ENCODE measurements around the gene PIGW. TPM values are rescaled to one million over a fixed set of nuclear protein-coding genes. Genes with fewer than 3 reads are reported as not detected.

The PIGW gene
- total and polyA plus RNA-seq, 2 of the 8 experiments (the other 6 are each of a cell fraction or from before 2014, with no cell fraction given) = 12.1 to 28.9 TPM

- Histone ChIP-seq H3K79me1 (ENCODE audit: low read depth, low read length) (no peaks in the 10 kb centered on the region), H2AK5ac (ENCODE audit: low read depth, low read length) (no peak overlapping the region), H2BK120ac (replicated peaks; ENCODE audit: low read depth, low read length) (no peak overlapping the region), H3K27me3 (replicated peaks in 1 of 4; ENCODE audit: control insufficient read depth in 3 of 4, extremely low read depth in 1 of 4, insufficient read depth in 3 of 4, low read length in 3 of 4) (no peaks in the 10 kb centered on the region), H2BK5ac (ENCODE audit: low read depth, low read length) (no peak overlapping the region), H3K9me3 (ENCODE audit: insufficient read depth in 2 of 2, low read depth in 1 of 2, low read length in 1 of 2) (no peaks in the 10 kb centered on the region), H3K27ac (ENCODE audit: low read depth, low read length) (no peak overlapping the region), H3K4me1 (replicated peaks in 1 of 4; ENCODE audit: control insufficient read depth in 3 of 4, insufficient read depth in 4 of 4, low read length in 3 of 4) (no peaks in the 10 kb centered on the region), H4K20me1 (replicated peaks in 1 of 2; ENCODE audit: control insufficient read depth in 1 of 2, insufficient read depth in 2 of 2, low read length in 2 of 2) (peaks cover 8 to 13% of the 10 kb centered on the region in 2 experiments), H3K56ac (replicated peaks; ENCODE audit: insufficient read length, low read depth, low read length) (no peak overlapping the region), H3K23me2 (ENCODE audit: low read depth, low read length) (0 out of 2 replicates have a peak, but pooled peaks cover 3% of the 10 kb centered on the region), H2BK20ac (ENCODE audit: low read length) (no peak overlapping the region), H3K23ac (ENCODE audit: insufficient read length) (no peak overlapping the region), H2BK12ac (ENCODE audit: low read depth, low read length) (no peak overlapping the region), H3K4me2 (ENCODE audit: insufficient read depth in 1 of 2, low read depth in 2 of 2, low read length in 2 of 2) (no peak overlapping the region), H3K36me3 (ENCODE audit: control insufficient read depth in 2 of 4, insufficient read depth in 4 of 4, low read length in 3 of 4) (peaks cover 48 to 90% (median 72%) of the 10 kb centered on the region in 4 experiments), H3K9ac (replicated peaks in 1 of 4; ENCODE audit: extremely low read depth in 1 of 4, low read depth in 3 of 4, low read length in 3 of 4) (no peak overlapping the region), H3K79me2 (ENCODE audit: control insufficient read depth in 1 of 2, insufficient read depth in 2 of 2, low read length in 2 of 2) (no peaks in the 10 kb centered on the region), H4K91ac (replicated peaks; ENCODE audit: insufficient read length, low read length) (no peak overlapping the region), H3K18ac (ENCODE audit: extremely low read depth, low read length) (no peak overlapping the region), H4K8ac (ENCODE audit: extremely low read depth, insufficient read depth, low read length) (no peak overlapping the region), H3K4me3 (ENCODE audit: extremely low read depth in 1 of 4, insufficient read depth in 2 of 4, low read depth in 3 of 4, low read length in 4 of 4) (no peak overlapping the region), H2AFZ (ENCODE audit: low read length) (no peak overlapping the region), H4K5ac (ENCODE audit: insufficient read length, low read depth, low read length) (no peak overlapping the region), H3K4ac (replicated peaks; ENCODE audit: insufficient read length, low read depth, low read length) (no peak overlapping the region), H3K14ac (ENCODE audit: insufficient read length) (no peak overlapping the region), H2BK15ac (ENCODE audit: low read length) (no peak overlapping the region)
- no peak for DNase-seq (ENCODE audit: low read depth in 1 of 2, low spot score in 2 of 2)
- FAIRE-seq = no peak
- 89% methylated on average over 6 of the region's 6 CpGs; no CpG with 5 or more reads in 1 of the 2 experiments for WGBS, 2 experiments (ENCODE audit: extremely low coverage in 1 of 2, insufficient coverage in 1 of 2, insufficient read length in 1 of 2, insufficient replicate concordance in 2 of 2, low coverage in 1 of 2, low lambda C conversion rate in 2 of 2, missing lambda C conversion rate in 1 of 2)
- ChIA-PET CTCF (ENCODE audit: partially characterized antibody) (no interaction called here), POLR2A (ENCODE audit: partially characterized antibody) (interaction anchor here (1.8 to 12.5 kb wide), 3 partner anchors 8 to 32 kb away, joined by 7 to 205 read pairs (median 9); partner anchors contain the start of gene MYO19)
- no peak for TF ChIP-seq YY1 (IDR thresholded peaks at IDR 0.05; ENCODE audit: low read depth, low read length)
Observed at GRCh38 chr17:36501963-36502362, 32.8 kb upstream of the PIGW start.

Data from H1 (cell line).